H9 (cell line): ENCODE measurements around the gene RPL28. TPM values are rescaled to one million over a fixed set of nuclear protein-coding genes. Genes with fewer than 3 reads are reported as not detected.

Experiments used
- DNase-seq: peaks from one replicate; pipeline ENCODE4 v3.0.0-alpha.2; 2017
- H2AFZ ChIP-seq: one replicate; pipeline ENCODE4 v1.6.1; 2013; ENCODE audit warnings: mild to moderate bottlenecking, low read length, control low read depth, moderate library complexity
- H2AK5ac ChIP-seq: 2 replicates; pipeline ENCODE4 v1.6.1; 2013; ENCODE audit warnings: low read length, control low read depth, mixed read lengths; ENCODE audit not compliant: insufficient read length
- H2BK120ac ChIP-seq: one replicate; pipeline ENCODE4 v1.6.1; 2013; ENCODE audit warnings: low read depth, mild to moderate bottlenecking, low read length, control low read depth, inconsistent platforms; ENCODE audit not compliant: poor library complexity, severe bottlenecking
- H2BK12ac ChIP-seq: 2 replicates; pipeline ENCODE4 v1.6.1; 2013; ENCODE audit warnings: low read length, control low read depth, mixed read lengths, low read depth; ENCODE audit not compliant: insufficient read length
- H2BK15ac ChIP-seq: 2 replicates; pipeline ENCODE4 v1.6.1; 2013; ENCODE audit warnings: low read depth, low read length, control low read depth
- H2BK20ac ChIP-seq: one replicate; pipeline ENCODE4 v1.6.1; 2013; ENCODE audit warnings: low read depth, mild to moderate bottlenecking, low read length, control low read depth, inconsistent platforms; ENCODE audit not compliant: poor library complexity, severe bottlenecking
- H2BK5ac ChIP-seq: 2 replicates; pipeline ENCODE4 v1.6.1; 2013; ENCODE audit warnings: low read length, control low read depth, mixed read lengths; ENCODE audit not compliant: insufficient read length
- H3K14ac ChIP-seq: 2 replicates; pipeline ENCODE4 v1.6.1; 2013; ENCODE audit warnings: low read length, control low read depth; ENCODE audit not compliant: insufficient read depth
- H3K18ac ChIP-seq: 2 replicates; pipeline ENCODE4 v1.6.1; 2013; ENCODE audit warnings: low read depth, mild to moderate bottlenecking, mixed read lengths, low read length, control low read depth; ENCODE audit not compliant: insufficient read length
- H3K23ac ChIP-seq: 2 replicates; pipeline ENCODE4 v1.6.1; 2013; ENCODE audit warnings: low read length, control low read depth, mixed read lengths, low read depth; ENCODE audit not compliant: insufficient read length
- H3K23me2 ChIP-seq: 2 replicates; pipeline ENCODE4 v1.6.1; 2013; ENCODE audit warnings: low read depth, mild to moderate bottlenecking, mixed read lengths, low read length, control low read depth; ENCODE audit not compliant: insufficient read length, poor library complexity, severe bottlenecking
- H3K27ac ChIP-seq: 2 replicates; pipeline ENCODE4 v1.5.1; 2013; ENCODE audit warnings: low read length, control low read depth, mixed read lengths, low read depth; ENCODE audit not compliant: insufficient read length
- H3K27me3 ChIP-seq: 2 replicates; pipeline ENCODE4 v1.6.1; 2013; ENCODE audit warnings: low read length, control low read depth, inconsistent platforms; ENCODE audit not compliant: insufficient read depth
- H3K4ac ChIP-seq: 2 replicates; pipeline ENCODE4 v1.6.1; 2013; ENCODE audit warnings: low read depth, mild to moderate bottlenecking, control low read depth, inconsistent platforms, low read length, moderate library complexity
- H3K4me1 ChIP-seq: 2 replicates; pipeline ENCODE4 v1.6.1; 2013; ENCODE audit warnings: low read length, control low read depth, inconsistent platforms; ENCODE audit not compliant: insufficient read depth
- H3K4me2 ChIP-seq: 2 replicates; pipeline ENCODE4 v1.6.1; 2013; ENCODE audit warnings: low read length, control low read depth, mixed read lengths; ENCODE audit not compliant: insufficient read length, insufficient read depth
- H3K56ac ChIP-seq: 2 replicates; pipeline ENCODE4 v1.6.1; 2013; ENCODE audit warnings: low read depth, mild to moderate bottlenecking, mixed read lengths, low read length, control low read depth; ENCODE audit not compliant: insufficient read length
- H3K79me1 ChIP-seq: 2 replicates; pipeline ENCODE4 v1.6.1; 2013; ENCODE audit warnings: low read depth, mild to moderate bottlenecking, moderate library complexity, low read length, control low read depth, inconsistent platforms; ENCODE audit not compliant: insufficient read depth, poor library complexity, severe bottlenecking
- H3K79me2 ChIP-seq: 2 replicates; pipeline ENCODE4 v1.6.1; 2013; ENCODE audit warnings: low read length, control low read depth, inconsistent platforms; ENCODE audit not compliant: insufficient read depth
- H3K9ac ChIP-seq: 2 replicates; pipeline ENCODE4 v1.6.1; 2013; ENCODE audit warnings: low read length, control low read depth, mixed read lengths; ENCODE audit not compliant: insufficient read length; ENCODE audit errors: extremely low read depth
- H3K9me3 ChIP-seq: one replicate; pipeline ENCODE4 v1.6.1; 2013; ENCODE audit warnings: low read depth, low read length, inconsistent platforms; ENCODE audit not compliant: control insufficient read depth
- H3T11ph ChIP-seq: one replicate; pipeline ENCODE4 v1.6.1; 2013; ENCODE audit warnings: mild to moderate bottlenecking, low read length, control low read depth, inconsistent platforms
- H4K20me1 ChIP-seq: one replicate; pipeline ENCODE4 v1.6.1; 2013; ENCODE audit not compliant: control insufficient read depth, insufficient read length, insufficient read depth
- H4K5ac ChIP-seq: 2 replicates; pipeline ENCODE4 v1.6.1; 2013; ENCODE audit warnings: low read depth, mild to moderate bottlenecking, mixed read lengths, low read length, control low read depth; ENCODE audit not compliant: insufficient read length
- H4K8ac ChIP-seq: replicated peaks from 2 replicates; pipeline ENCODE4 v1.6.1; 2013; ENCODE audit warnings: low read length, control low read depth, mixed read lengths, low read depth; ENCODE audit not compliant: insufficient read length
- H4K91ac ChIP-seq: 2 replicates; pipeline ENCODE4 v1.6.1; 2013; ENCODE audit warnings: low read depth, mild to moderate bottlenecking, moderate library complexity, mixed read lengths, low read length, control low read depth; ENCODE audit not compliant: insufficient read length
- H3K27ac Mint-ChIP-seq, 3 experiments: 2 replicates in 2 of 3; 3 replicates in 1 of 3; pipeline ENCODE4 v1.8.0; 2020 to 2021; ENCODE audit warnings: mixed read lengths in 3 of 3, mild to moderate bottlenecking in 1 of 3, moderate library complexity in 1 of 3
- H3K27me3 Mint-ChIP-seq: 2 replicates; pipeline ENCODE4 v1.8.0; 2021; ENCODE audit warnings: low read depth, mild to moderate bottlenecking, moderate library complexity, mixed read lengths
- H3K36me3 Mint-ChIP-seq, 3 experiments: 2 replicates in 2 of 3; 3 replicates in 1 of 3; pipeline ENCODE4 v1.8.0; 2020 to 2021; ENCODE audit warnings: low read depth in 3 of 3, mixed read lengths in 3 of 3; ENCODE audit not compliant: insufficient read depth in 1 of 3
- H3K4me1 Mint-ChIP-seq, 2 experiments: 2 replicates each; pipeline ENCODE4 v1.8.0; 2020; ENCODE audit warnings: mixed read lengths in 2 of 2
- H3K4me3 Mint-ChIP-seq, 2 experiments: 2 replicates in 1 of 2; 3 replicates in 1 of 2; pipeline ENCODE4 v1.8.0; 2020 to 2021; ENCODE audit warnings: mild to moderate bottlenecking in 2 of 2, mixed read lengths in 2 of 2, moderate library complexity in 1 of 2
- H3K9me3 Mint-ChIP-seq, 2 experiments: 2 replicates in 1 of 2; 3 replicates in 1 of 2; pipeline ENCODE4 v1.8.0; 2020; ENCODE audit warnings: mild to moderate bottlenecking in 2 of 2, mixed read lengths in 2 of 2, moderate library complexity in 1 of 2
- CTCF ChIP-seq: fragments of 200-600 bp; sonication (generic); conservative IDR thresholded peaks from 3 replicates; pipeline ENCODE4 v1.8.0; 2021; ENCODE audit warnings: antibody characterized with exemption, mild to moderate bottlenecking
- WGBS: extraction: QIAGEN DNeasy Blood & Tissue Kit; methylation state at CpG from one replicate; pipeline ENCODE4 v1.1.7; 2013; ENCODE audit warnings: missing lambda C conversion rate, low lambda C conversion rate, mixed read lengths; ENCODE audit not compliant: insufficient read length; ENCODE audit errors: extremely low coverage; 5-methylcytosine and 5-hydroxymethylcytosine counted together
- total RNA-seq: library from RNA; stranded (reverse); gene quantifications from 2 replicates; pipeline ENCODE4 v1.2.1, GENCODE V29; 2021

RPL28 gene
- total RNA-seq, 1 experiment from 2014 or later = 2,076 TPM

GRCh38 chr19:55387736-55388497, 2.2 kb downstream of the RPL28 start:
- Histone ChIP-seq H2AFZ (no peak overlapping the region), H3K14ac (no peak overlapping the region), H3K9ac (peak overlapping the region; percentile 10), H3K23me2 (peaks cover 28% of the 10 kb centered on the region), H2BK120ac (no peak overlapping the region), H2BK15ac (no peak overlapping the region), H2BK12ac (no peak overlapping the region), H2AK5ac (no peak overlapping the region), H3K79me1 (peaks cover 15% of the 10 kb centered on the region), H3K27me3 (no peaks in the 10 kb centered on the region), H3K9me3 (no peaks in the 10 kb centered on the region), H4K5ac (no peak overlapping the region), H3K56ac (no peak overlapping the region), H2BK20ac (no peak overlapping the region), H3K4me2 (peak overlapping the region; percentile 87), H3T11ph (no peak overlapping the region), H3K18ac (no peak overlapping the region), H3K23ac (no peak overlapping the region), H4K8ac (no peak overlapping the region), H3K27ac (no peak overlapping the region), H3K4ac (no peak overlapping the region), H4K91ac (no peak overlapping the region), H2BK5ac (no peak overlapping the region), H4K20me1 (peaks cover 3% of the 10 kb centered on the region), H3K4me1 (peaks cover 8% of the 10 kb centered on the region), H3K79me2 (peaks cover 17% of the 10 kb centered on the region; the same call in 1 of the 2 replicates)
- peaks cover 2% of the 10 kb centered on the region for H3K27me3 Mint-ChIP-seq
- no peak for DNase-seq
- H3K4me3 Mint-ChIP-seq = peak overlapping the region; percentile 98 to 100
- no CpG with 5 or more reads among the region's 24 CpGs for WGBS
- peaks cover 0 to 2% of the 10 kb centered on the region in 2 experiments; a peak in 1 of 5 replicates for H3K9me3 Mint-ChIP-seq
- H3K36me3 Mint-ChIP-seq = peaks cover 40 to 50% (median 44%) of the 10 kb centered on the region in 3 experiments
- peaks cover 62 to 74% of the 10 kb centered on the region in 2 experiments for H3K4me1 Mint-ChIP-seq
- peak overlapping the region in 1 of 3 experiments; percentile 59; a peak in 1 of 7 replicates for H3K27ac Mint-ChIP-seq
- TF ChIP-seq CTCF = no peak
